Breast epithelium (tissue), 4 donors: Measurements from ENCODE around the gene RPH3AL. TPM values are rescaled to one million over a fixed set of nuclear protein-coding genes. Genes with fewer than 3 reads are reported as not detected.

Experiments used
- DNase-seq, 2 donors: peaks; one replicate each; pipeline ENCODE4 v3.0.0-alpha.2; 2019; ENCODE audit warnings: low spot score in 2 of 2
- H3K27ac ChIP-seq, 2 donors: fragments of 200-600 bp; sonication (generic) in 1 of 2; one replicate each; pipeline ENCODE4 v1.5.1; 2016 to 2019; ENCODE audit warnings: mild to moderate bottlenecking in 1 of 2
- H3K27me3 ChIP-seq, 2 donors: fragments of 200-600 bp; sonication (generic) in 1 of 2; one replicate each; pipeline versions ENCODE4 v1.5.1 to v1.6.0; 2017 to 2019; ENCODE audit warnings: control low read depth in 1 of 2, mild to moderate bottlenecking in 1 of 2
- H3K36me3 ChIP-seq: fragments of 200-600 bp; one replicate; pipeline ENCODE4 v1.5.1; 2019
- H3K4me1 ChIP-seq, 2 donors: fragments of 200-600 bp; sonication (generic); one replicate each; pipeline ENCODE4 v1.5.1; 2016 to 2019; ENCODE audit warnings: control low read depth in 1 of 2
- H3K4me3 ChIP-seq, 3 donors: fragments of 200-600 bp; sonication (generic); 1 replicate in 2 of 3; 2 replicates in 1 of 3; pipeline ENCODE4 v1.5.1; 2016 to 2019; ENCODE audit warnings: mild to moderate bottlenecking in 3 of 3, moderate library complexity in 2 of 3
- H3K9me3 ChIP-seq, 2 donors: fragments of 200-600 bp; sonication (generic) in 1 of 2; one replicate each; pipeline ENCODE4 v1.5.1; 2016 to 2019; ENCODE audit warnings: control low read depth in 1 of 2
- POLR2A ChIP-seq: fragments of 450-650 bp; IDR thresholded peaks from one replicate; pipeline ENCODE4 v1.6.1; 2016; ENCODE audit warnings: antibody characterized with exemption, mild to moderate bottlenecking, moderate library complexity
- POLR2AphosphoS5 ChIP-seq, 3 donors: sonication (generic); formaldehyde crosslinking; IDR thresholded peaks; one replicate each; pipeline ENCODE4 v1.6.1; 2017; ENCODE audit warnings: antibody characterized with exemption in 3 of 3
- intact Hi-C: fragments of 100-400 bp; cut with DNase I; formaldehyde crosslinking; loops from one replicate; pipeline ENCODE4 v1.15.1; 2023; ENCODE audit warnings: low total_unique reads
- total RNA-seq, 3 donors: library from RNA; depleted of rRNA; stranded (reverse); fragments of >200 nt; gene quantifications; one replicate each; pipeline ENCODE4 v1.1.0, GENCODE V29; 2016
- TF ChIP-seq, protein P1 (sequence below), 3 donors: fragments of 450-650 bp; IDR thresholded peaks; one replicate each; pipeline ENCODE4 v1.5.1; 2016 to 2017; ENCODE audit warnings: antibody characterized with exemption in 3 of 3, mild to moderate bottlenecking in 3 of 3, moderate library complexity in 3 of 3

RPH3AL gene
- total RNA-seq, 3 donors from 2014 or later, result 9.6 to 15.7 (median 15.4) TPM

DNA sequence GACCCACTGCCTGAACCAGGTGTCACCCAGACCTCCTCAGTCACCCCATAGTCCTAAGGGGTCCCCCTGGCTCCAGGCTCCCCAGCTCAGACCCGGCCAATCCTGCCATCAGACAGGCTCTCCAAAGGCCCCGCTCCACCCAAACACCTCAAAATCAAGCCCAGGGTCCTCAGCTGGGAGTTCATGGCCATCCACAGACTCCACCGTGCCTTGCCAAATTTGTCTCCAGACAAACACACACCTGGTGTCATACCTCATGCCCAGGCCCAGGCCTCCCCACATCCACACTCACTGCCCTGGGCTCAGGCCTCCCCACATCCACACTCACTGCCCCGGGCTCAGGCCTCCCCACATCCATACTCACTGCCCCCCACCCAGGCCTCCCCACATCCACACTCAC is 12.5 kb downstream of the RPH3AL start:
- intact Hi-C loops, result no loop called here
- TF ChIP-seq, protein P1, sequence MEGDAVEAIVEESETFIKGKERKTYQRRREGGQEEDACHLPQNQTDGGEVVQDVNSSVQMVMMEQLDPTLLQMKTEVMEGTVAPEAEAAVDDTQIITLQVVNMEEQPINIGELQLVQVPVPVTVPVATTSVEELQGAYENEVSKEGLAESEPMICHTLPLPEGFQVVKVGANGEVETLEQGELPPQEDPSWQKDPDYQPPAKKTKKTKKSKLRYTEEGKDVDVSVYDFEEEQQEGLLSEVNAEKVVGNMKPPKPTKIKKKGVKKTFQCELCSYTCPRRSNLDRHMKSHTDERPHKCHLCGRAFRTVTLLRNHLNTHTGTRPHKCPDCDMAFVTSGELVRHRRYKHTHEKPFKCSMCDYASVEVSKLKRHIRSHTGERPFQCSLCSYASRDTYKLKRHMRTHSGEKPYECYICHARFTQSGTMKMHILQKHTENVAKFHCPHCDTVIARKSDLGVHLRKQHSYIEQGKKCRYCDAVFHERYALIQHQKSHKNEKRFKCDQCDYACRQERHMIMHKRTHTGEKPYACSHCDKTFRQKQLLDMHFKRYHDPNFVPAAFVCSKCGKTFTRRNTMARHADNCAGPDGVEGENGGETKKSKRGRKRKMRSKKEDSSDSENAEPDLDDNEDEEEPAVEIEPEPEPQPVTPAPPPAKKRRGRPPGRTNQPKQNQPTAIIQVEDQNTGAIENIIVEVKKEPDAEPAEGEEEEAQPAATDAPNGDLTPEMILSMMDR (IDR thresholded peaks at IDR 0.05), result no peak
- TF ChIP-seq POLR2AphosphoS5 (IDR thresholded peaks at IDR 0.05) (no peak), POLR2A (no peak)
- Histone ChIP-seq H3K36me3 (no peaks in the 10 kb centered on the region), H3K27me3 (no peaks in the 10 kb centered on the region), H3K27ac (peak overlapping the region in 1 of 2 donors; percentile 48), H3K4me3 (no peak overlapping the region), H3K9me3 (no peaks in the 10 kb centered on the region), H3K4me1 (no peaks in the 10 kb centered on the region)
- peak in 1 of 2 donors; percentile 52 for DNase-seq

DNA sequence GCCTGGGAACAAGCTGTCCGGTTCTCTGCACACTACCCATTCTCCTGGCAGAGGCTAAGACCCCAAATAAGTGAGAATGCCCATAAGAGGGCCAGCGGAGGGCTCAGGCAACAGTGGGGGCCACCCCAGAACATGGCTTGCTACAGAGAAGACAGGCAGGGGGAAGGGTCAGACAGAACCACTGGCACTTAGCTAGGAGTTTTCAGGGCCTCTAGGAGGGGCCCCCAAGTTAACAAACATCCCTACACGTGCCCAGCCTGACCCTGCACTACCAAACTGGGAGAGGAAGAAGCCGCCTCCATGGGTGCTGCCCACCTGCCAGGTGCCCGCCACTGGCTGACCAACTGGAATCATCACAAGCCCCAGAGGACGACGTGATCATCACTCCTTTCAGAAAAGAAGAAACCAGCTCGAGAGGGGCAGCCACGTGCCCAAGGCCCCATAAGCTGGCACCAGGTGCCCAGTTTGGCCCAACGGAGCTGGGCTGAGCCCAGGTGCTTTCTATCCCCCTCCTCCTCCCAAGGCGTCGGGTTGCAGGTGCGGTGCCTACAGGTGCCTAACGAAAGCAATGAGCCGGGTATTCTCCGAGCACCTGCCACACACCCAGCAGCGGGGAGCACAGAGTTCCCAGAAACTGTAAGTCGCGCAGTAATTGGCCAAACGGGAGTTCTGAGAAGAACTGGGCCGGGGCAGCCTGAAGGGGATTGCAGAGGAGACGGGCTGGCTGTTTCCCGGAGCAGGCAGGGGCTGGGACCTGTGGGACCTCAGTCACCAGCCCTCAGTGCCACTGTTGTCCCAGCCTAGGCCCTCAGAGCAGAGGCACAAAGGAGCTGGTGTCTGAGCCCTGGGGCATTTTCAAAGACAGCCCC is 13.2 kb downstream of the RPH3AL start:
- Histone ChIP-seq H3K9me3 (no peaks in the 10 kb centered on the region), H3K36me3 (no peaks in the 10 kb centered on the region), H3K4me3 (no peak overlapping the region), H3K27me3 (no peaks in the 10 kb centered on the region), H3K27ac (peak overlapping the region in 1 of 2 donors; percentile 48), H3K4me1 (no peaks in the 10 kb centered on the region)
- TF ChIP-seq, protein P1 (IDR thresholded peaks at IDR 0.05), result no peak
- peak in 1 of 2 donors; percentile 47 for DNase-seq
- intact Hi-C loops, result no loop called here

DNA sequence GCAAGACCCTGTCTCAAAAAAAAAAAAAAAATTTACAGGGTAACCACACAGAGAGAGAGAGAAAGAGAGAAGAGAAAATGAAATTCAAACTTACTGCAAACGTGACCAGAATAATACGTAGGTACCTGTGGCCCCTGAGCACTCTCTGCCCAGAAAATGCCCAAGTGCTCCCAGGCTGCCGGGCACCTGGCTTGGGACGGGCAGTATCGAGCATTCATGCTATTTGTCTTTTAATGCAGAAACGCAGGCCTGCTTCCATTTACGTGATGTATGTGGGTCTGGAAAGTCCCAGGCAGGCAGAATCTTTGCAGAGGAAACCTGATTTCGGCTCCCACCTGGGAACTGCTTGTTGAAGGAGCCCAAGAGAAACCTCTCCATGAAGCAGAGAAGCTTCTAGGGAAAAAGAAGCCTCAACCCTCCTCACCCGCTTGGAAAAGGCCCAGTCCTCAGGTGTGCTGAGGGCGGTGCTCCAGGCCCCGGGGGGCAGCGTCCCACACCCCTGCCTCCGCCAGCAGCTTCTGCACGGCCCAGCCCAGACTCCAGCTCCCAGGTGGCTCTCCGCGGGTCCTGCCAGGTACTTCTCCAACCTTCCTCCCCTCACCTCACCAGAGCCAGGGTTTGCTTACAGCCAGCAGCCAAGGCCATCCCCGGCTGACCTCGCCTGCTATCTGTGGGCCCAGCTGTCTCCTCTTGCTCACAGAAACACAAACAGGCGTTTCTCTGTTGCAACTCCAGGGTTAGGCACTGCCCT is 14.0 kb downstream of the RPH3AL start:
- TF ChIP-seq POLR2A, result no peak
- TF ChIP-seq, protein P1 (IDR thresholded peaks at IDR 0.05), result no peak
- TF ChIP-seq POLR2AphosphoS5 (IDR thresholded peaks at IDR 0.05), result no peak
- peak in 1 of 2 donors; percentile 51 for DNase-seq
- intact Hi-C loops, result no loop called here
- no peaks in the 10 kb centered on the region for H3K36me3 ChIP-seq
- H3K4me1 ChIP-seq, result no peaks in the 10 kb centered on the region
- no peak overlapping the region for H3K4me3 ChIP-seq
- peak overlapping the region in 1 of 2 donors; percentile 48 for H3K27ac ChIP-seq
- H3K27me3 ChIP-seq, result no peaks in the 10 kb centered on the region
- no peaks in the 10 kb centered on the region for H3K9me3 ChIP-seq

DNA sequence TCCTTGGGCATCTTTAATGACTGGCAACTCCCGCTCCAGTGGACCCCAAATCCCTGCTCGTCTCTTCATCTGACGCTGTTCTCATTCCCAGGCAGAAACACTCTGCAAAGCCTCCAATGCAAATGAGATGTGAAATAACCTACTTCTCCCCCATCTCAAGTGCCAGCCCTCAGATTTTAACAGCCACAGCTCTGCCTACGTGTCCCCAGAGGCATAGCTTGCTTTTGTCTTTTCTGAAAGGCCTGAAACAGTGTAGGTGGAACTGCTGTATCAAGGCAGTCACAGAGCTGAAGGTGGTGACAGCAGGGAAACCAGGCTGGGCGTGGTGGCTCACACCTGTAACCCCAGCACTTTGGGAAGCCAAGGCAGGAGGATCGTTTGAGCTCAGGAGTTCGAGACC is 14.7 kb downstream of the RPH3AL start:
- no peaks in the 10 kb centered on the region for H3K36me3 ChIP-seq
- H3K27ac ChIP-seq, result no peak overlapping the region
- intact Hi-C loops, result no loop called here
- H3K4me3 ChIP-seq, result no peak overlapping the region
- no peak for DNase-seq
- H3K9me3 ChIP-seq, result no peaks in the 10 kb centered on the region
- TF ChIP-seq, protein P1 (IDR thresholded peaks at IDR 0.05), result no peak
- no peak for TF ChIP-seq POLR2AphosphoS5 (IDR thresholded peaks at IDR 0.05)
- TF ChIP-seq POLR2A, result no peak
- H3K27me3 ChIP-seq, result no peaks in the 10 kb centered on the region
- no peaks in the 10 kb centered on the region for H3K4me1 ChIP-seq

DNA sequence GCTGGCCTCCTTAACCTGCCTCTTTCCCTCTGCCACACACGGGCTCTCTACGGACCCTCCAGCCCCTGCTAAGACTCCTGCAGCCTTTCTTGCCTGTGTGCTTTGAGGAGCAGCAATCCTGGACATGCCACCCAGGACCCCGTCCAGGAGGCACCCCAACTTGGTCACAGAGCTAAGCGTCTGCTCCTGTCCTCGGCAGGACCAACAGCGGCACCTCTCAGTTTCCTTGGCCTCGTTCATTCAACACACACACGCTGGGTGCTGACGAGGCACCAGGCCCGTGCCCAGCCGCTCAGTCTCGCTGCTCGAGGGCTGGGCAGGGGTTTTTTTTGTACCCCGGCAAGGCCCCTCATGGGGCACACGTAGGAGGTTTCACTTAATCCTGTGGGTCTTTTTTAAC is 15.2 kb downstream of the RPH3AL start:
- Histone ChIP-seq H3K27ac (no peak overlapping the region), H3K4me3 (no peak overlapping the region), H3K36me3 (no peaks in the 10 kb centered on the region), H3K9me3 (no peaks in the 10 kb centered on the region), H3K27me3 (no peaks in the 10 kb centered on the region), H3K4me1 (no peaks in the 10 kb centered on the region)
- intact Hi-C loops, result no loop called here
- DNase-seq, result no peak
- TF ChIP-seq, protein P1 (IDR thresholded peaks at IDR 0.05), result no peak
- TF ChIP-seq POLR2AphosphoS5 (IDR thresholded peaks at IDR 0.05) (no peak), POLR2A (no peak)
